Choroid plexus epithelial cell (primary cell): Measurements from ENCODE around the gene APLN.
A peak's percentile ranks its signal among the peaks of the same experiment; 100 is the strongest.

ENCODE experiments used
- DNase-seq: peaks from one replicate; pipeline ENCODE4 v3.0.0-alpha.2; 2010; ENCODE audit warnings: low read depth
- H3K4me3 ChIP-seq: 2 replicates; pipeline ENCODE4 v1.5.1; 2011; ENCODE audit warnings: low read depth, mild to moderate bottlenecking, control low read depth, low read length, moderate library complexity
- TF ChIP-seq, protein P1 (sequence below): conservative IDR thresholded peaks from 2 replicates; pipeline ENCODE4 v1.5.1; 2011; ENCODE audit warnings: low read depth, mild to moderate bottlenecking, control low read depth, inconsistent platforms, low read length, moderate library complexity

Gene APLN

DNA sequence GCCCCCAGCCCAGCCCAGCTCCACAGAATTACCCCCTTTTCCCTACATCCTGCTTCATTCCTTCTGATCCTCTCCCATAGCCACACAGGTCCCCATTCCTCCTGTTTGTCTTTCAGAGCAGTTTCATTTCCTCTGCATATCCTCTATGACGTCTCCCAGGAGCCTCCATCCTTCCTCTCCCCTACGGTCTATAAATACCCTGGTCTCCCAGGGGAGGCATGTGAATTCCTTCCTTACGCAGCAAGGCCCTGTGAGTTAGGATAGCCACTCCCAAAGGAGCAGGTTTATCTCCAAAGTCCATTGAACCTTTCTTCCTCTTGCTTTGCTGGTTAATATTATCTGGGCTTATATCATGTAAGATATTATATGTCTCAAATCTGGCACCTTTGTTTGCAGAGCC lies 8.4 kb upstream of the APLN start:
- TF ChIP-seq, protein P1, sequence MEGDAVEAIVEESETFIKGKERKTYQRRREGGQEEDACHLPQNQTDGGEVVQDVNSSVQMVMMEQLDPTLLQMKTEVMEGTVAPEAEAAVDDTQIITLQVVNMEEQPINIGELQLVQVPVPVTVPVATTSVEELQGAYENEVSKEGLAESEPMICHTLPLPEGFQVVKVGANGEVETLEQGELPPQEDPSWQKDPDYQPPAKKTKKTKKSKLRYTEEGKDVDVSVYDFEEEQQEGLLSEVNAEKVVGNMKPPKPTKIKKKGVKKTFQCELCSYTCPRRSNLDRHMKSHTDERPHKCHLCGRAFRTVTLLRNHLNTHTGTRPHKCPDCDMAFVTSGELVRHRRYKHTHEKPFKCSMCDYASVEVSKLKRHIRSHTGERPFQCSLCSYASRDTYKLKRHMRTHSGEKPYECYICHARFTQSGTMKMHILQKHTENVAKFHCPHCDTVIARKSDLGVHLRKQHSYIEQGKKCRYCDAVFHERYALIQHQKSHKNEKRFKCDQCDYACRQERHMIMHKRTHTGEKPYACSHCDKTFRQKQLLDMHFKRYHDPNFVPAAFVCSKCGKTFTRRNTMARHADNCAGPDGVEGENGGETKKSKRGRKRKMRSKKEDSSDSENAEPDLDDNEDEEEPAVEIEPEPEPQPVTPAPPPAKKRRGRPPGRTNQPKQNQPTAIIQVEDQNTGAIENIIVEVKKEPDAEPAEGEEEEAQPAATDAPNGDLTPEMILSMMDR, result no peak
- DNase-seq, result peak; percentile 72
- H3K4me3 ChIP-seq, result no peak overlapping the region

DNA sequence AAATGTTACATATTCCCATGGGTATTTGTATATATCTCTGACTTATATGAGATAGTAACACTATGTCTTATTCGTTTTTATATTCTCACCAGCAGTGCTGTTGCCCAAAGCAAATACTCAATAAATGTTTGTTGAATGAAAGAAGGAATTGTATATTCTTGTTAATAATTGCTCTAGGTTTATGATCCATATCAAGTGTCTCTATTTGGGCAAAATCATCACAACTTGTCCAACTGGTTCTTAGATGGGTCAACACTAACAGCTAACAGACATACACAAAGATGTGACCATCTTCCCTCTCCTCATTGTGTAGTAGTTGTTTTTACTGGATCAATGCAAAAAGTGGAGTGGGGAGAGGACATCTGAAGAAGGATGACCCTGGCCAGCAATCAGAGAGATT lies 6.6 kb upstream of the APLN start:
- DNase-seq, result no peak
- no peak overlapping the region for H3K4me3 ChIP-seq
- TF ChIP-seq, protein P1, result no peak

DNA sequence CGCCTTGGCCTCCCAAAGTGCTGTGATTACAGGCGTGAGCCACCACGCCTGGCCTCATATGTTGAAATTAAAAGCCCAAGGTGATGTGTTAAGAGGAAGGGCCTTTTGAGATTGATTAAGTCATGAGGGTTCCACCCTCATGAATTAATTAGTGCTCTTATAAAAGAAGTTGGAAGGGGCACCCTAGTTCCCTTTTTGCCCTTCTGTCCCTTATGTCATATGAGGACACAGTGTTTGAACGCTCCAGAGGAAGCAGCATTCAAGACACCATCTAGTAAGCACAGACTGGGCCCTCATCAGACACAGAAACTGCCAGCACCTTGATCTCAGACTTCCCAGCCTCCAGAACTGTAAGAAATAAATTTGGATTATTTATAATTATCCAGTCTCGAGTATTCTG lies 5.1 kb upstream of the APLN start:
- TF ChIP-seq, protein P1, result no peak
- H3K4me3 ChIP-seq, result no peak overlapping the region
- no peak for DNase-seq

DNA sequence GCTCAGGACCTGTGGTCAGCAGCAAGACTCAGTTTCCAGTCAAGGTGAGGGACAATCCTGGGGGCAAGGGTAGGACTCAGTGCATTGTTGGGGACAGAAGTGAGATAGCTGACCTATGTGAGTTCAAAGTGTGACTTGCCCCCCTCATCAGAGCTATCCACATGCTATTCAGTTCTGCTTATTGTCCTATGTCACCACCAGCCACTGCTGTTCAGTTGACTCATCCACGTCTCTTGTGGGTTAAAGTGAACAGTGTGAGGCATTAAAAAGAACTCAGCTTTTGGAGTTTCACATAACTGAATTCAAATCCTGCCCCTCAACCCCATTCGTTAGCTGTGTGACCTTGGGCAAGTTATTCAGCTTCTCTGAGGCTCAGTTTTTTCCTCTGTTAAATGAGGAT lies 4.4 kb upstream of the APLN start:
- no peak for DNase-seq
- TF ChIP-seq, protein P1, result no peak
- no peak overlapping the region for H3K4me3 ChIP-seq

DNA sequence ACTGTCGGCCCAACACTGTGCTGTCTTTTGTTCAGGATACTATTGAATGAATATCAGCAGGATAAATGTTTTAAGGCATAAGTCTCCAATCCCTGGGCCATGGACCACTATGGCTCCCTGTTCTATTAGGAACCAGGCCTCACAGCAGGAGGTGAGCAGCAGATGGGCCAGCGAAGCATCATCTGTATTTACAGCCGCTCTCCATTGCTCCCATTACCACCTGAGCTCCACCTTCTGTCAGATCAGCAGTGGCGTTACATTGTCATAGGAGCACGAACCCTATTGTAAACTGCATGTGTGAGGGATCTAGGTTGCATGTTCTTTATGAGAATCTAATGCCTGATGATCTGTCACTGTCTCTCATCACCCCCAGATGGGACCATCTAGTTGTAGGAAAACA lies 3.7 kb upstream of the APLN start:
- TF ChIP-seq, protein P1, result no peak
- H3K4me3 ChIP-seq, result no peak overlapping the region
- DNase-seq, result no peak

DNA sequence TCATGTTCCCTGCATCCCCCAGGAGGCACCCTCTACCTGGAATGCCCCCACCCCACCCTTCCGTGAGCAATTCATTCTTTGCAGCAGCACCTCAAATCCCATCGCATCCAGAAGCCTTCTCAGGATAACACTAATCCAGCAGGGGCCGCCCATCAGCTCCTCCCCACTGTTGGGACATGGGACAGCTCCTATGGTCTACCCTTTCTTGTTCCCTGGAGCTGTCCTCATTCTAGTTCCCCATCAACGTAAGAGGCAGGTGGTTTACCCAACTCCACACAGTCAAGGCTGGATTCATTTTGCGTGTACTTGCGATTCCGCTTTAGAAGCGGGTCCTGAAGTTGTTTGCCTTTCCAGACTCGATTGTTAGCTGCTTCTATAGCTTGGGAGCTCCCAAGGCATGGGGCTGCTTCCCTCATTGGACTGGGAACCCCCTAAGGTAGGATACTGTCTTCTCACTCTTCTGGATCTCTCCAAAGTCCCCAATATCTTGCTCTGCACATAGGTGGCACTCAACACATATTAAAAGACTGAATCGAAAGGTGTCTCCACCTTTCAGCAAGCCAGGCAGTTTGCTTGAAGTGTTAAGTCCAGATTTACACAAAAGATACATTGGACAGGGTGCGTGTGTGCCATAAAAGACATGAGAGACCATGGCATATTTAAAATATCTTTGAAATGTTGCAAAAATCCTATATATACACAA lies 942 bp upstream of the APLN start:
- H3K4me3 ChIP-seq, result no peak overlapping the region
- DNase-seq, result no peak
- TF ChIP-seq, protein P1, result peak; percentile 16

DNA sequence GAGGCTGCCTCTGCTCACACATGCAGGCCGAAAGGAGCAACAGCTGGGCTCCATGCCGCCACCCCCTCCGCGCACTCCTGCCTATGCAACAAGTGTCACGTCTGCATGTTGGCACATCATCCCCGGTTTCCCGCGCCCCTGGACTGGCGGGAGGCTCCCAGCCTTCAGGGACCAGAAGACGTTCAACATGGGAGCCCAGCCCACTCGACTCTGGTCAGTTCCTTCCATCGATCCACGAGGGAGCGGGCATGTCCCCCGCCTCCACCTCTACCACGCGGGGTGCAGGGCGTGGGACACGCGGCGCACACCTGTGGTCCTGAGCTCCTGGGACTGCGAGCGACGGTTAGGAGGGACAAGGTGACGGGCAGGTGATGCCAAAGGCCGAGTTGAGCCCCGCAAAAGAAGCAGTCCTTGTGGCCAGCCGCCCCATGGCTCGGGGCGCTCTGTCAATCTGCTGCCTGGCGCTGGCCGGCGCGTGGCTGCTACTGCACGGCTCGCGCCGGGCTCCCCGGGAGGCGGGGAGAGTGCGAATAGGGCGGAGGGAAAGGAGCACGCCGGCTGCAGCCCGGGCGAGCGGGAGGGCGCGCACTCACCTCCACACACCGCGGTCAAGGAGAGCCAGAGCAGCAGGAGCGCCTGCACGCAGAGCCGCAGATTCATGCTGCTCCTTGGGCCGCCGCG lies 645 bp downstream of the APLN start:
- peak; percentile 36 for DNase-seq
- peak overlapping the region; percentile 44 for H3K4me3 ChIP-seq
- TF ChIP-seq, protein P1, result no peak
